K562 (cell line): ENCODE results near the gene SPTLC2.

Experiments
- CC2D1A ChIP-seq: fragments of 450-650 bp; IDR thresholded peaks from 2 replicates; pipeline ENCODE4 v1.6.1; 2017; ENCODE audit warnings: mild to moderate bottlenecking
- CHD2 ChIP-seq: IDR thresholded peaks from 2 replicates; pipeline ENCODE4 v1.6.1; 2011; ENCODE audit warnings: low read depth, low read length
- FOXM1 ChIP-seq, 2 experiments: fragments of 450-650 bp in 1 of 2; sonication (generic) in 1 of 2; formaldehyde crosslinking in 1 of 2; IDR thresholded peaks; 2 replicates each; pipeline versions ENCODE4 v1.6.1 to v1.9.0; 2017 to 2022; ENCODE audit warnings: low read depth in 2 of 2, mild to moderate bottlenecking in 2 of 2, missing genetic modification reagents in 1 of 2, moderate library complexity in 1 of 2
- HCFC1 ChIP-seq: IDR thresholded peaks from 2 replicates; pipeline ENCODE4 v1.6.1; 2012; ENCODE audit warnings: low read depth, low read length, improper control_type of control experiment
- HDAC6 ChIP-seq: IDR thresholded peaks from 2 replicates; pipeline ENCODE4 v1.6.1; 2012; ENCODE audit warnings: low read depth, mild to moderate bottlenecking, control low read depth, inconsistent platforms, low read length, moderate library complexity
- HIVEP1 ChIP-seq: fragments of 250-450 bp; sonication (Bioruptor Pico); IDR thresholded peaks from 2 replicates; pipeline ENCODE4 v1.4.0; 2020; ENCODE audit warnings: mild to moderate bottlenecking
- POLR2AphosphoS5 ChIP-seq: IDR thresholded peaks from 2 replicates; pipeline ENCODE4 v1.6.1; 2011; ENCODE audit warnings: mild to moderate bottlenecking, low read depth, low read length, moderate library complexity; ENCODE audit not compliant: control insufficient read depth, insufficient read depth
- RFX5 ChIP-seq: IDR thresholded peaks from 2 replicates; pipeline ENCODE4 v1.6.1; 2011; ENCODE audit warnings: low read depth, mild to moderate bottlenecking, improper control_type of control experiment, low read length
- SMARCC2 ChIP-seq: fragments of 450-650 bp; IDR thresholded peaks from 2 replicates; pipeline ENCODE4 v1.6.1; 2017; ENCODE audit warnings: antibody characterized with exemption, moderate library complexity, mild to moderate bottlenecking, low read depth
- TGIF2 ChIP-seq: sonication (generic); formaldehyde crosslinking; IDR thresholded peaks from 2 replicates; pipeline ENCODE4 v1.8.1; 2022; ENCODE audit warnings: mild to moderate bottlenecking, missing genetic modification reagents, moderate library complexity
- YY1 ChIP-seq, 3 experiments: IDR thresholded peaks; 2 replicates each; pipeline ENCODE4 v1.6.1; 2011; ENCODE audit warnings: low read length in 2 of 3, mild to moderate bottlenecking in 2 of 3, moderate library complexity in 2 of 3, borderline replicate concordance in 1 of 3, control low read depth in 1 of 3, low read depth in 1 of 3; ENCODE audit not compliant: insufficient read depth in 3 of 3, insufficient replicate concordance in 2 of 3, control insufficient read depth in 1 of 3, insufficient read length in 1 of 3; ENCODE audit errors: extremely low read depth in 1 of 3

- TF ChIP-seq HDAC6 (no peak), YY1 (IDR thresholded peaks at IDR 0.05; ENCODE audit: borderline replicate concordance in 1 of 3, control insufficient read depth in 1 of 3, extremely low read depth in 1 of 3, insufficient read depth in 3 of 3, insufficient read length in 1 of 3, insufficient replicate concordance in 2 of 3, low read depth in 1 of 3, low read length in 2 of 3) (no peak), HIVEP1 (CRISPR knock-in tag) (no peak), HCFC1 (no peak), FOXM1 (IDR thresholded peaks at IDR 0.05; ENCODE audit: low read depth) (no peak), FOXM1 (CRISPR knock-in tag; IDR thresholded peaks at IDR 0.05; ENCODE audit: low read depth) (no peak), RFX5 (no peak), TGIF2 (CRISPR knock-in tag) (no peak), POLR2AphosphoS5 (no peak), CHD2 (no peak), CC2D1A (no peak), SMARCC2 (no peak)
Measured at GRCh38 chr14:77585385-77585784, 31.1 kb downstream of the SPTLC2 start.
